Endothelial cell (in vitro differentiated cells): ENCODE measurements around the gene PHKA2. TPM values are rescaled to one million over a fixed set of nuclear protein-coding genes. Genes with fewer than 3 reads are reported as not detected.

Experiments
- DNase-seq: peaks from one replicate; pipeline ENCODE4 v3.0.0; 2021; ENCODE audit warnings: low spot score
- H3K27ac Mint-ChIP-seq: one replicate; pipeline ENCODE4 v1.8.0; 2021; ENCODE audit warnings: mixed read lengths, inconsistent platforms; ENCODE audit not compliant: unreplicated experiment
- H3K27me3 Mint-ChIP-seq: one replicate; pipeline ENCODE4 v1.8.0; 2021; ENCODE audit warnings: mild to moderate bottlenecking, moderate library complexity, mixed read lengths, inconsistent platforms; ENCODE audit not compliant: unreplicated experiment
- H3K36me3 Mint-ChIP-seq: one replicate; pipeline ENCODE4 v1.8.0; 2021; ENCODE audit warnings: mild to moderate bottlenecking, low read depth, mixed read lengths, inconsistent platforms; ENCODE audit not compliant: unreplicated experiment
- H3K4me1 Mint-ChIP-seq: one replicate; pipeline ENCODE4 v1.8.0; 2021; ENCODE audit warnings: mild to moderate bottlenecking, mixed read lengths, inconsistent platforms; ENCODE audit not compliant: unreplicated experiment
- H3K4me3 Mint-ChIP-seq: one replicate; pipeline ENCODE4 v1.8.0; 2021; ENCODE audit warnings: mild to moderate bottlenecking, mixed read lengths, inconsistent platforms; ENCODE audit not compliant: unreplicated experiment
- H3K9me3 Mint-ChIP-seq: one replicate; pipeline ENCODE4 v1.8.0; 2021; ENCODE audit warnings: mixed read lengths, inconsistent platforms; ENCODE audit not compliant: unreplicated experiment
- CTCF ChIP-seq: fragments of 200-600 bp; sonication (generic); IDR thresholded peaks from one replicate; pipeline ENCODE4 v1.5.0; 2021; ENCODE audit warnings: antibody characterized with exemption; ENCODE audit not compliant: unreplicated experiment
- total RNA-seq: library from RNA; stranded (reverse); fragmentation: NEBNext Ultra II Directional; extraction: Animal tissue kit (Norgen Biotek cat#: 25700); gene quantifications from one replicate; pipeline ENCODE4 v1.2.1, GENCODE V29; 2021; ENCODE audit not compliant: unreplicated experiment

The PHKA2 gene
- total RNA-seq, 1 donor from 2014 or later, result 19.7 TPM

GRCh38 chrX:18941896-18942295, 42.0 kb downstream of the PHKA2 start:
- DNase-seq, result no peak
- H3K4me3 Mint-ChIP-seq, result no peak overlapping the region
- no peaks in the 10 kb centered on the region for H3K9me3 Mint-ChIP-seq
- TF ChIP-seq CTCF, result no peak
- H3K4me1 Mint-ChIP-seq, result no peaks in the 10 kb centered on the region
- H3K27ac Mint-ChIP-seq, result no peak overlapping the region
- H3K36me3 Mint-ChIP-seq, result peaks cover 7% of the 10 kb centered on the region
- H3K27me3 Mint-ChIP-seq, result no peaks in the 10 kb centered on the region

- Mint-ChIP-seq H3K27me3 (no peaks in the 10 kb centered on the region), H3K4me1 (no peaks in the 10 kb centered on the region), H3K36me3 (peaks cover 7% of the 10 kb centered on the region), H3K27ac (no peak overlapping the region), H3K9me3 (no peaks in the 10 kb centered on the region), H3K4me3 (no peak overlapping the region)
- DNase-seq, result no peak
- no peak for TF ChIP-seq CTCF
Measured at GRCh38 chrX:18938710-18939109, 45.2 kb downstream of the PHKA2 start.

- H3K27me3 Mint-ChIP-seq, result no peaks in the 10 kb centered on the region
- no peak for TF ChIP-seq CTCF
- H3K9me3 Mint-ChIP-seq, result no peaks in the 10 kb centered on the region
- H3K36me3 Mint-ChIP-seq, result peaks cover 7% of the 10 kb centered on the region
- DNase-seq, result no peak
- H3K4me1 Mint-ChIP-seq, result no peaks in the 10 kb centered on the region
- no peak overlapping the region for H3K27ac Mint-ChIP-seq
- no peak overlapping the region for H3K4me3 Mint-ChIP-seq
Measured at GRCh38 chrX:18937173-18937572, 46.7 kb downstream of the PHKA2 start.

GRCh38 chrX:18935893-18936292, 48.0 kb downstream of the PHKA2 start:
- TF ChIP-seq CTCF, result no peak
- Mint-ChIP-seq H3K27ac (no peak overlapping the region), H3K4me1 (no peaks in the 10 kb centered on the region), H3K9me3 (no peaks in the 10 kb centered on the region), H3K27me3 (no peaks in the 10 kb centered on the region), H3K36me3 (peaks cover 7% of the 10 kb centered on the region), H3K4me3 (no peak overlapping the region)
- DNase-seq, result no peak

- H3K27ac Mint-ChIP-seq, result no peak overlapping the region
- no peak for DNase-seq
- H3K36me3 Mint-ChIP-seq, result peaks cover 7% of the 10 kb centered on the region
- no peaks in the 10 kb centered on the region for H3K4me1 Mint-ChIP-seq
- no peak overlapping the region for H3K4me3 Mint-ChIP-seq
- no peak for TF ChIP-seq CTCF
- no peaks in the 10 kb centered on the region for H3K27me3 Mint-ChIP-seq
- no peaks in the 10 kb centered on the region for H3K9me3 Mint-ChIP-seq
Measured at GRCh38 chrX:18934708-18935107, 49.2 kb downstream of the PHKA2 start.
